IPS-11a (cell line): Measurements from ENCODE around the gene GSTM1.
"Not testable (repeated sequence)": the region's sequence is repeated elsewhere in the genome, so short reads cannot be mapped to it uniquely, and the experiment has no call there.

Experiments used
- H3K4me3 ChIP-seq: one replicate; pipeline ENCODE4 v1.5.1; 2013; ENCODE audit warnings: low read depth, low read length, control low read depth

The GSTM1 gene

GRCh38 chr1:109659997-109660690 is 27.5 kb upstream of the GSTM1 start:
- H3K4me3 ChIP-seq = no peak overlapping the region

DNA sequence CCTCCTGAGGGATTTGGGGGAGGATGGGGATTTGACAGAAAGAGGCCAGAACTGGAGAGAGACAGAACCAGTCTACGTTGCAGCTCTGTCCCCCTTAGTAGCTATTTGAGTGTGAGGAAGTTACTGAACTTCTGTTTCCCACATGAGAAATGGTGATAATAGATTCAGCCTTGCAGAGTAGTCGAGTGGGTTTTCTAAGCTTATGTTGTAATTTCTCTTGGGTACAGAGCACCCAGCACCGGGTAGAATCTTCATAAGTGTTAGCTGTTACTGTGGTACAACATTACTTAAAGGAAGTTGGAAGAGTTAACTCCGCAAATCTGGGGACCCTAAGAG is 27.0 kb upstream of the GSTM1 start:
- H3K4me3 ChIP-seq = not testable (repeated sequence)

GRCh38 chr1:109661391-109661790 is 26.2 kb upstream of the GSTM1 start:
- H3K4me3 ChIP-seq = no peak overlapping the region

DNA sequence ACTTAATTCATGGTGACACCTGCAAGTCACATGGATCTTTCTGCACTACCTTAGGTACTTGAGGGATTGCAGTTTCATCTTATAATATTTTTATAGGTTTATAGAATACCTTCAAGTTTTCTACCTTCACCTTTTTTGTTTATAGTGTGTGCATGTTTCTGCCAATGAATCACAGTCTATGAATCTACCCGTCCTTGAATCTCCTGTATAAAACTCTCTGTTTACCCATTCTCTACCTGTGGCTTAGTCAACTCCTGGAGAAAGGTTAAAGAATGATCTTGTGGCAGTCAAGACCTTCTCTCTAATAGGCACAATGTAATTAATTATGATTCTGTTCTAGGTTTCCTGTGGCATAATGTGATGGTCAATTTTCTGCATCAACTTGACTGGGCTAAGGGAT is 22.9 kb upstream of the GSTM1 start:
- H3K4me3 ChIP-seq = no peak overlapping the region

- no peak within 1 kb of the TSS for H3K4me3 ChIP-seq
Observed at GRCh38 chr1:109667452-109668122, 20.0 kb upstream of the GSTM1 start, which contains the start of gene GSTM2. Gene GSTM2 (plus strand): TSS chr1:109668057. CDS start chr1:109668116, 59 bp downstream.

GRCh38 chr1:109668123-109668775 is 19.4 kb upstream of the GSTM1 start:
- H3K4me3 ChIP-seq = no peak overlapping the region

DNA sequence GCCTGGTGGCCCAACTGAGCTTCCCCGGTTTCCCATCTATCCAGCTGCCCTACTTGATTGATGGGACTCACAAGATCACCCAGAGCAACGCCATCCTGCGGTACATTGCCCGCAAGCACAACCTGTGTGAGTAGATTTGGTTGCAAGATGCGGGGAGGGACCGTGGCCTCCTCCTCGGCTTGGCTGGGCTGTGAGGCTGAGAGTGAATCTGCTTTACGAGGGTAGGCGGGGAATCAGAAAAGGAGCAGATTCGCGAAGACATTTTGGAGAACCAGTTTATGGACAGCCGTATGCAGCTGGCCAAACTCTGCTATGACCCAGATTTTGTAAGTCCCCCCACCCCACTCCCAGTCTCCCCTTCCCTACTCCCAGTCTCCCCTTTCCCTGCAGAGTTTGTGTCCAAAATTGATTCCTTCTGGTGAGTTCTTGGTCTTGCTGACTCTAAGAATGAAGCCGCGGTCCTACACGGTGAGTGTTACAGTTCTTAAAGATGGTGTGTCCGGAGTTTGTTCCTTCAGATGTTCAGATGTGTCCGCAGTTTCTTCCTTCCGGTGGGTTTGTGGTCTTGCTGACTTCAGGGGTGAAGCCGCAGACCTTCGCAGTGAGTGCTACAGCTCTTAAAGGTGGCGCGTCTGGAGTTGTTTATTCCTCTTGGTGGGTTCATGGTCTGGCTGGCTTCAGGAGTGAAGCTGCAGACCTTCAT is 18.2 kb upstream of the GSTM1 start:
- no peak overlapping the region for H3K4me3 ChIP-seq

DNA sequence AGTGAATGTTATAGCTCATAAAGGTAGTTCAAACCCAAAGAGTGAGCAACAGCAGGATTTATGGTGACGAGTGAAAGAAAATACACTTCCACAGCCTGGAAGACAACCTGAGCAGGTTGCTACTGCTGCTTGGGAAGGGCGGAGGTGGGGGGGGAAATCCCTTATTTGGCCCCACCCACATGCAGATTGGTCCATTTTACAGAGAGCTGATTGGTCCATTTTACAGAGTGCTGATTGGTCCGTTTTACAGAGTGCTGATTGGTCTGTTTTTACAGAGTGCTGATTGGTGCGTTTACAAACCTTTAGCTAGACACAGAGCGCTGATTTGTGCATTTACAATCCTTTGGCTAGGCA is 17.7 kb upstream of the GSTM1 start:
- not testable (repeated sequence) for H3K4me3 ChIP-seq

DNA sequence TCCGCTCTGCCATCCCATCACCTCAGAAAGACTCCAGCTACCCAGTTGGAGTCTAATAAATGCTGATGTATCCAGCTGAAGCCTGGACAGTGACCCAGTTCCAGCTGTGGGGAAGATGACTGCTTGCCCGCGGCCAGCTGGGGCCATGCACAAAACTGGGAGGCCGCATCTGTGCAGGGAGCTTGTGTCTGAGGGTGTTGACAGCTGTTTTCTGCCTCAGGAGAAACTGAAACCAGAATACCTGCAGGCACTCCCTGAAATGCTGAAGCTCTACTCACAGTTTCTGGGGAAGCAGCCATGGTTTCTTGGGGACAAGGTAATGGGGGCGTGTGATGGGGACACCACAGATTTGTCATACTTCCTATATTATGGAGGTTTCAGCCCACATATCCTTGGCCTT is 16.6 kb upstream of the GSTM1 start:
- H3K4me3 ChIP-seq = no peak overlapping the region

- H3K4me3 ChIP-seq = not testable (repeated sequence)
Observed at GRCh38 chr1:109673861-109674260, 13.8 kb upstream of the GSTM1 start.

GRCh38 chr1:109676683-109677381 is 10.8 kb upstream of the GSTM1 start:
- not testable (repeated sequence) for H3K4me3 ChIP-seq

- H3K4me3 ChIP-seq = no peak overlapping the region
Observed at GRCh38 chr1:109677459-109677858, 10.2 kb upstream of the GSTM1 start.

DNA sequence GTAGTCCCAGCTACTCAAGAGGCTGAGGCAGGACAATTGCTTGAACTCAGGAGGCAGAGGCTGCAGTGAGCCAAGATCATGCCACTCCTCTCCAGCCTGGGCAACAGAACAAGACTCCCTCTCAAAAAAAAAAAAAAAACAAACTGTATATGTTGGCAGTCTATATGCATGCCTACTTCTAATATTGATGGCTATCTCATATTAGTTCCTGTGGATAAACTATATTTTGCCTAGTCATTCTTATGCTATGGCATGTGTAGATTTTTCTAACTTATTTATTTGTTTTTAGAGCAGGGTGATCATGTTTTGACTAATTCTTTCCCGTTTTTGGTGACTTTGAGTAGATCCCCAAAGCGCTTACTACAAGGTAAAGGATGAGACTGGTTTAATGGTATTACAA is 9.0 kb upstream of the GSTM1 start:
- H3K4me3 ChIP-seq = not testable (repeated sequence)

GRCh38 chr1:109684777-109685176 is 2.8 kb upstream of the GSTM1 start:
- H3K4me3 ChIP-seq = not testable (repeated sequence)

DNA sequence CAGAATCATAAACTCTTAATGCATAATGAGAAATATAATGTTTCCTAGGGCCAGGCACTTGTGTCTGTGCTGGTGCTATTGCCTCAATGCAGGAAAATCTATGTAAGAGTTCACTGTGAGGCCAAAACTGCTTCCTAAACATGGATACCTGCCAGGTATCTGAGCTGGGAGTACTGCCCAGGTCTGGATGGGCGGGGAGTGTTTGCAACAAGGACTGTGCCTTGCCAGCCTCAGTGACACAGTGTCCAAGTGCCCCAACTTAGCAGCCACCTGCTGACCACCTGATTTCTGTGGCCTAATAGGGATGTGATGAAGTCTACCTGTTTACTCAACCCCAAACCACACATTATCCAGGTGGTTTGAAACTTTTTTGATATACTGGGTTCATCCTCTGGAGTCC is 2.2 kb upstream of the GSTM1 start:
- not testable (repeated sequence) for H3K4me3 ChIP-seq

- not testable (repeated sequence) for H3K4me3 ChIP-seq
Observed at GRCh38 chr1:109685890-109686289, 1.7 kb upstream of the GSTM1 start.

GRCh38 chr1:109687109-109687508 is 508 bp upstream of the GSTM1 start:
- not testable (repeated sequence) for H3K4me3 ChIP-seq

- H3K4me3 ChIP-seq = no peak overlapping the region
Observed at GRCh38 chr1:109689844-109690405, 2.3 kb downstream of the GSTM1 start.

DNA sequence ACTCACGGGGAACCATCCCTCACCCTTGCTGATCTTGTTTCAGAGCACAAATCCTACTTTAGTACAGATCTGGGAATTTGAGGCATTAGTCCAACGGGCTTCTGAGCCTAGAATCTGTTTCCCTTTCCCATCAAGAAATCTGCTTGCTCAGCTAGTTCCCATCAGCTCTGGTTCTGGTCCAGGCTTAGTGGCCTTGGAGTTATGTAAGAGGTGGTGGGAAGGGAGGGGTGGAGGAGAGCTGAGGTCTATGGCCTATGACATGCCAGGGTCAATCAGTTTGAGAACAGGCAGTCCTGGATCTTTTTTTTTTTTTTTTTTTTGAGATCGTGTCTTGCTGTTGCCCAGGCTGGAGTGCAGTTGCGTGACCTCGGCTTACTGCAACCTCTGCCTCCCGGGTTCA is 4.1 kb downstream of the GSTM1 start:
- H3K4me3 ChIP-seq = no peak overlapping the region

GRCh38 chr1:109694400-109694799 is 6.8 kb downstream of the GSTM1 start:
- not testable (repeated sequence) for H3K4me3 ChIP-seq

GRCh38 chr1:109695138-109695537 is 7.5 kb downstream of the GSTM1 start:
- H3K4me3 ChIP-seq = not testable (repeated sequence)
